ENCODE results near the gene RBM47.
"Not testable (repeated sequence)": the region's sequence is repeated elsewhere in the genome, so short reads cannot be mapped to it uniquely, and the experiment has no call there.

The RBM47 gene

DNA sequence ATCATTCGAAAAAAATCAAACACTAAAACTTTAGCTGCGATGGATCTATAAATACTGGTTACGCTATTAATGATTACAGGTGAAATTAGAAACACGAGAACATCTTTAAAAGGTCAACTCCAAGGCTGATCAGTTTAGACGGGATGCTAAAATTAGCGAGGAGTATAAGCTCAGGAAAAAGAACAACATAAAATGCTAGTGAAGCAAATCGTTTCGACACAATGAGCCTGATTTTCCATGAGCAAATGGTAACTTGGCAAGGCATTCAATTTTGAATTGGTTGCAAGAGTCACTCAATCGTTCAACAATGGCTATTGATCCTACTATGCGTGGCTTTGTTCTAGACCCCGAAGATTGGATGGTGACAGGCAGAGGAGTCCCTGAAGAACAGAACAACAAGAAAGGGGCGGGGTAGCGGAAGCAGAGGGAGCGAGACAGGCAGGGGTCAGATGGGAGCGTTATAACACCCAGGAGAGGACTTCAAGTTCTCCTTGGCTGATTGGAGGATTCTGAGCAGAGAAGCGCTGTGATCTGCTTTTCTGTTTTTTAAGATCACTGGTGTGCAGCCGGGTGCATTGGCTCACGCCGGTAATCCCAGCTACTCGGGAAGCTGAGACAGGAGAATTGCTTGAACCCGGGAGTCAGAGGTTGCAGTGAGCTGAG is 146.5 kb downstream of the RBM47 start:
- no peak for DNase-seq

DNA sequence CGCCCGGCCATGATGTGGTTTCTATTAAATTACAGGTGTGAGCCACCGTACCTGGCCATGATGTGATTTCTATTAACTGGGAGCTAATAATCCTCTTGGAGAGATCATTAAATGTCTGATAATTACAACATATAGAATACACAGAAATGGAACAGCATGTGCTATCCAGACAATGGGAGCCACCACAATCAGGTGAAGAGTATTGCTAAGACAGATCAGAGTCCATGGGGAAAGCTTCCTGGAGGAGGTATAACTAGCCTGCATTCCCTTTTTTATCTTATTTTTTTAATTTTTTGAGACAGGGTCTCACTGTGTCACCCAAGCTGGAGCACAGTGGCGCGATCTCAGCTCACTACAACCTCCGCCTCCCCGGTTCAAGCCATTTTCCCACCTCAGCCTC is 147.7 kb downstream of the RBM47 start:
- no peak for DNase-seq

DNA sequence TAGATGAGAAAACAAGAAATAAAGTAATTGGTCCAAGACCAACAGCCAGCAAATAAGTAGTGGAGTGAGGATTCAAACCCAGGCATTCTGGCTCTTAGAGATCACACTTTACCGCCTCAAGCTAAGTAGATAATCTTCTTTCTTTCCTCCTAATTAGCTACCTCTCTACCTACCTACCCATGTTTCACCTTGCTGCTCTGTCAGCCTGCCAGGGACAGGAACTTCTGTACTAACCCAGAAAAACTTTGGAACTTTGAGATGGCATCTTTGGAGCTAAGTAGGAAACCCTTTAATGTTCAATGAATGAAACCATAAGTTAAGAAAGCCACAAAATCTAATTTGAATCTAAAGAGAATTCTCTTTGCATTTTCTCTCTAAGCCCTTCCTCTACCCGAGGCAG is 149.4 kb downstream of the RBM47 start:
- no peak for DNase-seq

DNA sequence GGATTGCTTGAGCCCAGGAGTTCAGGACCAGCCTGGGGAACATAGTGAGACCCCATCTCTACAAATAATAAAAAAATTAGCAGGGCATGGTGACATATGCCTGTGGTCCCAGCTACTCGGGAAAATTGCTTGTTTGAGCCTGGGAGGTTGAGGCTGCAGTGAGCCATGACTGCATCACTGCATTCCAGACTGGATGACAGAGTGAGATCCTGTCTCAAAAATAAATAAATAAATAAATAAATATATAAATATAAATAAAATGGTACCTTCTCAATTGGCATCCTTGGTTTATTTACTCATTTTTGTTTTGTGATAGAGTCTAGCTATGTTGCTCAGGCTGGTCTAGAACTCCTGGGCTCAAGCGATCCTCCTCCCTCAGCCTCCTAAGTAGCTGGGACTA is 150.3 kb downstream of the RBM47 start:
- no peak for DNase-seq

GRCh38 chr4:40475609-40476008 is 154.1 kb downstream of the RBM47 start:
- DNase-seq, result no peak

DNA sequence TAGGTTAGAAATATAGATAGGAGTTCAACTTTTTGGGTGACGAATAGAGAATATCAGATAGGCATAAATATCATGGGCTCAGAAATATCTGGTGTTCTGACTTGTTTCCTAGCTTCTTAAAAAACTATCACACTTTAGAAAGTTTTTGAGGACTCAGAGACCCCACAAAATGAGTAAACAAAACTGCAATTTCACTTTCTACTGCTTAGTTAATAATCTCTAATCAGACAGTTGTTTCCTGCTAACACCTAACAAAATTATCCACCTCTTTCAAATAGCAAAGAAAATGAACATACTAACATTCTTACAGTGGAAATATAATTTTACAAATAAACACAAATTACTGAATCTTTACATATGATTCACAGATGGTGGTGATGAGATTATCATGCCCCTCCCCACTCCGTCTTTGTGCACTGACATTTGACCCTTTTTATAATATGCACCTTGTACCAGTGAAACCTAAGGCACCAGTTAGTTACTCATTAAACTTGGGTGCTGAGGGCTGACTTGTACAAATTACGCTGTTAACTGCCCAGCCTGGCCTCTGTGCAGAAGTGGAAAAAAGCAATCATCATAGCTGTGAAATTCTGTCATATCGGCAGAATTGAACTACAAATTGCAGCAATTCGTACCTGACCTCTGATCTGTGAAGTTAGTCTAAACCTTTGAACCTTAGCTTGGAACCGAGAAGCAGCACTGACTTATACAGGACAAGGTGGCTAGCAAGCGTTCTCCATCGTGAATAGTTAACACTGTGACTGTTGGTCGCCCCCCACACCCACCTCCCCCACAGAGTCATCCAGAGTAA is 155.9 kb downstream of the RBM47 start:
- no peak for DNase-seq

DNA sequence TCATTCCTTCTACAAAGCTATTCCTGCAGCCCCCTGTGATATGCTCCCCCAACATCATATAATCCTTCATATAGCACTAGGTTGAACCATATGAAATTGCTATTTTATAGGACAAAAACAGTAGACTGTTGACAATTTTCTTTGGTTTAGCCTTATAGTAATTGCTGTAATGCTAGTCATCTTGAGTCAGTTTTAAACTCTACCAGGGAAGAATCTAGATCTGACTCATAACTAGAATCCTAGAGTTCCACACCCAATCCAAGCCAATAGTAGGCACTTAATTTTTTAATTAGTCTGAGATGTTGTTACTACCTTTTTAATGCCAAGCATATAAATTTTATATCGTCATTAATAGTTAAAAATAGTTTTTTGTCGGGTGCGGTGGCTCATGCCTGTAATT is 157.7 kb downstream of the RBM47 start:
- no peak for DNase-seq

DNA sequence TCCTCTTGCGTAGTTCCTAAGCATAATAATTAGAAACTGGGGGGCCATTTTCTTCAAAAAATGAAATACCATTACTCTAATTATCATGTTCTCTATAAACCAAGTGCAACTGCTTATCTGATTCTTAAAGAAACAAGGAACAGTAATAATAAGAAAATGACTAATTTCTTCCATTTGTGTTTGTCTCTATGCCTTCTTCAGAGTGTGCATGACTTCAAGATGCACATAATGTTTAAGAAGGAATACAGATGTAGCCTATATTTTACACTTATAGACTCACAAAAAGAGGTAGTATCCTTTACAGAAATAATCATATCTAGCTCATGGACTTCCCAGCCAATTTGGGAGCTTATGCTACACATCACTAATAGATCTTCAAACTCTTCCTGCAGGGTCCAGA is 162.9 kb downstream of the RBM47 start:
- no peak for DNase-seq

DNA sequence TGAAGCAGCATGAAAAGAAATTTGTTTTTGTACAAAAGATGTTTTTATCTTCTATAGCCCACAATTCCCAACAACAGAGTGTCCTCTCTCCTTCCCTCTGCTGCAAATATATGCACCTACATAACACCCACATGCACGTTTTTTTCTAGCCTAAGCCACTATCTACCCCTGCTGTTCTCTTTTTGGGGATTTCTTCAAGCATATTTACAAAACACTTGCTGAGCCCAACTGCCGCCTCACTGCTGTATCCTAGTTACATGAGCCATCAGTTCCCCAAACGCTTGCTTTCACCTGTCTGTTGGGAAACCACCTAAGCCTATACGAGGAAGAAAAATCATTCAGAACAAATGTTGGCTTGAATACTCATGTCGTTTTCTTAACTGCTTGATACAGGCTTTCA is 167.3 kb downstream of the RBM47 start:
- no peak for DNase-seq

GRCh38 chr4:40461879-40462278 is 167.8 kb downstream of the RBM47 start:
- DNase-seq, result no peak

GRCh38 chr4:40461062-40461461 is 168.6 kb downstream of the RBM47 start:
- DNase-seq, result no peak

- DNase-seq, result no peak
These were observed 171.0 kb downstream of the RBM47 start for GRCh38 chr4:40458683-40459082.

DNA sequence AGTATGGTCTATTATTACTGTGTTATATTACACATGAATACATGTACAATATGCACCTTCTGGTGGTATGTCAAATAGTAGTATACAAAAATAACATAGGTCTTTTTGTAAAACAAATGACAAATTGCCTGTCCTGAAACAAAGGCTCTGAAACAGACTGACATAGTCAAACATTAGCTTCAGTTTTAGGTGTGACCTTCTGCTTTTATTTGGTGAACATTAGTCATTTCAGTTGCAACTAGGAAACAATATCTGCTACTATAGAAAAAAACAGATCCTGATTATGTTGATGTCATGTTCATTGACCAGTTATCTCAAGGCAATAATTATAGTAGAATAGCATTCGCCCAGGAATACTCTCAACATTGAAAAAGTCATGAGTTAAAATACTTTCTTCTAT is 171.6 kb downstream of the RBM47 start:
- no peak for DNase-seq

GRCh38 chr4:40455340-40455902 is 174.2 kb downstream of the RBM47 start:
- no peak for DNase-seq

DNA sequence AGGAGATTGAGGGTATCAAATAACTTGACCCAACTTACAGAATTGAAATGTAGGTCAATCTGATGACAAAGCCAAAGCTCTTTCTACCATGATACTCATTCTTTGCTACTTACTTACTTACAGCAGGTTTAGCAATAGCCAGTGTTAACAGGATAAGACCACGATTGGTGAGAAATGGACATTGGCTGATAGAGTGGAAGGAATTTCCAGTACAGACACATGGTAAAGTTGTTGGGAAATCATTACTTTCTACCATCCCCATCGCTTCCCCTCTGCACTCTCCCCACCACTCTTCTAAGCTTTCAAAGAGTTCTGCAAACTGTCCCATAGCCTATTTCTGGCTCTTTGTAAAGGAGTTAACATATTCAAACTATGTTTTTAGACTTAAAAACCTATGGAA is 174.8 kb downstream of the RBM47 start:
- no peak for DNase-seq

- no peak for DNase-seq
These were observed 175.8 kb downstream of the RBM47 start for GRCh38 chr4:40453912-40454311.

DNA sequence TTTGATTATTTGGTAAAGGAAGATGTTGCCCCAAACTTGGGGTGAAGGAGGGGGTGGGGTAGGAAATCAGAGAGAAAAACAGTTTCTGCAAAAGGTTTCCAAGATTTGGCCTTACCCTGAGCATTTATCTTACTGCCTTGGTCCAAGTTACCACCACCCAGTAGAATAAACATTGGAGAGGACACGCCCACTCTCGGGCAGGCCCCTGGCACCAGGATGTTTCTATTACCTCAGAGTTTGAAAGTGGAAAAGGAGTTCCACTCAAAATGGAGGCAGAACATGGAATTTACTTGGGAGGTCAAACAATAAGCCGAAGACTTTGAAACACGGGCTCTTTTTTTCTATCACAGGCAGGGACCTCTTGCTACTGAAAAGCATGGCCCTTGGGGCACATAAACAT is 180.8 kb downstream of the RBM47 start:
- DNase-seq, result no peak

GRCh38 chr4:40446839-40447238 is 182.8 kb downstream of the RBM47 start:
- DNase-seq, result no peak

GRCh38 chr4:40446261-40446750 is 183.4 kb downstream of the RBM47 start:
- not testable (repeated sequence) for DNase-seq

DNA sequence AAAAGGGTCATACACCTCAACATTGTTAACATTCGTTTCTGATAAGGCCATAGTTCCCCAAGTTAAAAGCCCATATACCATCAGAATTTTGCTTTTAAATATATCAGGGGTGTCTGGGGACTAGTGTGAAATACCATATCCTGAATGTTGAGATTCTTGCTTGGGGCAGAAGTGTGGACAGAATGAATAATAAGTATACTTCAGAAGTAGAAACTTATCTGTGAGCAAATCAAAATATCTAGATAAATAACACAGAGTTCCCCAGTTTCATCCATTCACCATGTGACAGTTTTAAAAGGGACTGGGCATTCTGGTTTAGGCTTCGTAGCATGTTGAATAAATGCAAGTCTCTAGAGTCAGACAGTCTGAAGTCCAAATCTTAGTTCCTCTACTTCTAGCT is 184.0 kb downstream of the RBM47 start:
- DNase-seq, result no peak

- no peak for DNase-seq
These were observed 188.2 kb downstream of the RBM47 start for GRCh38 chr4:40441430-40441829.

DNA sequence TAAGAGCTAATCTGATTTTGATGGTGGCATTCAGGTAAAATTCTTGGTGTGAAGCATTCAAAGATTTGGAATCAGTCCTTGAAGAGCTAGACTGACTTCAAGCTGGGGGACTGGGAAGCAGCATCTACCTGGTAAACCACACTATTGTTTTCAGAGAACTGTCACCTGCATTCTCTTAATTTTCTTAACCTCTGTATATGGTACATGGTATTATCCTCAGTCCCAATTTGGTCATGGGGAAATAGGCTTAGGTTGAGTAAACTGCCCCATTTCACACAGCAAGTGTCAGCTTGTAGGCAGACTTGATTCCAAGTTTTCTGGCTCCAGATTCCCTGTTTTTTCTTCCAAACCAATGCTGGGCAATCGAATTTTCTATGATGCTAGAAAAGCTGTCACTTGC is 190.1 kb downstream of the RBM47 start:
- DNase-seq, result no peak

GRCh38 chr4:40438384-40439026 is 191.2 kb downstream of the RBM47 start:
- no peak for DNase-seq

Measured in hematopoietic multipotent progenitor cell treated with erythropoietin and hydrocortisone succinate and interleukin-3 and kit ligand, for 6 days (in vitro differentiated cells).